Frontal cortex (tissue), 4 donors: ENCODE data around the gene RABEP1. TPM values are rescaled to one million over a fixed set of nuclear protein-coding genes. Genes with fewer than 3 reads are reported as not detected.

ENCODE experiments used
- DNase-seq, 2 donors: peaks; one replicate each; pipeline ENCODE4 v3.0.0; 2012; ENCODE audit warnings: low spot score in 2 of 2
- FAIRE-seq: peaks from 2 replicates; lab custom pipeline; 2012; peaks lifted over from hg19 to GRCh38; lab: Jason Lieb, UNC
- total RNA-seq: library from RNA; depleted of rRNA; stranded (reverse); fragments of >200 nt; gene quantifications from one replicate; pipeline ENCODE4 v1.2.3, GENCODE V29; 2014
- donor health status: control.
- donor health status: control.
- donor health status: control.

The RABEP1 gene
- total RNA-seq, 1 donor from 2014 or later = 90.9 TPM

GRCh38 chr17:5269241-5269960 lies 12.7 kb upstream of the RABEP1 start:
- DNase-seq (no peak), FAIRE-seq (no peak)

DNA sequence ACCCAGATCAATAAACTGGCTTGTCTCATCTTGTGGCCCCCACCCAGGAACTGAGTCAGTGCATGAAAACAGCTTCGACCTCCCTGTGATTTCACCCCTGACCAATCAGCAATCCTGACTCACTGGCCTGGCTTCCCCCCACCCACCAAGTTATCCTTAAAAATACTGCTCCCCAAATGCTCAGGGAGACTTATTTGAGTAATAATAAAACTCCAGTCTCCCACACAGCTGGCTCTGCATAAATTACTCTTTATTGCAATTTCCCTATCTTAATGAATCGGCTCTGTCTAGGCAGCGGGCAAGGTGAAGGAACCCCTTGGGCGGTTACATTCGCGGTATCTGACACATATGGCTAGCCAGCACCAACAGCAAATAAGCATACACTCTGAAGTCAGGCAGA lies 9.8 kb upstream of the RABEP1 start:
- DNase-seq (no peak), FAIRE-seq (no peak)

DNA sequence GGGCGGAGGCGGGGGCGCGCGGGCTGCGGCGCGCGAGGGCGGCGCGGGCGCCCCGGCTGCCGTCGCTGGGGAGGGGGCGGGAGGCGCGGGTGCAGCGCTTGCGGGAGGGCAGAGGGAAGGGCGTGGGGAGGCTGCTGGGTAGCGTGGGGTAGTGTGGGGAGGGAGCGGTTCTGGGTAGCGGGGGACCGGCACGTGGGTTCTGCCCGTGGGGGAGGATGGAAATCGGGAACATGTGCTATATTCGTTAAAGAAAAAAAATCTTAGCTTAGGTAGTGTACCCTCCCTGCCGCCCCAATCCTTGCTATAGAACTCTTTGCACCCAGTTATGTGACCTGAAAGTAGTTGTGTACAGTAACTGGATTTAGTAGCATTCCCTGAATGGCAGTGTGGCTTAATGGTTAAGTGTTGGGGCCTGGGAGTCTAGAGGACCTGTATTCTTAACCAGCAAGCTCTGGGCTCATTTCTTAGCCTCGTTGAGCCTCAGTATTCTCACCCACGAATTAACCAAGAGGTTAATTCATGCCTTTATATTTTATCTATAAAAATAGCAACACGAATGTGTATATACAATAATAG lies 646 bp downstream of the RABEP1 start:
- no peak for FAIRE-seq
- no peak for DNase-seq

- DNase-seq (no peak), FAIRE-seq (no peak)
These were observed 1.7 kb downstream of the RABEP1 start for GRCh38 chr17:5283571-5284315.

- no peak for DNase-seq
- no peak for FAIRE-seq
These were observed 2.6 kb downstream of the RABEP1 start for GRCh38 chr17:5284681-5285080.

DNA sequence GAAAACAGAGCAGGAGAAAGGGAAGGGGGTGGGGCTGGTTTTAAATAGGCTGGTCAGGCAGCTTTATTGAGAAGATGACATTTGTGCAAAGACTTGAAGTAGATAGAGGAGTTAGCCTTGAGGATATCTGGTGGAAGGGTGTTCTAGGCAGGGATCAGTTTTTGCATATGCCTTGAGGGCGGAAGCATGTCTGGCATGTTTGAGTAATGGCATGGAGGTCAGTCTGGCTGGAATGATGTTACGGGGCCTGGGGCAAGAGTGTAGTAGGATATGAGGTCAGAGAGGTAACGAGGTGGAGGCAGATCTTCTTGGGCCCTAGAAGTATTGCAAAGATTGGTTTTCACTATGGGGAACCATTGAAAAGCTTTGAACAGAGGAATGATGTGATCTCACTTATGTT lies 4.8 kb downstream of the RABEP1 start:
- no peak for DNase-seq
- FAIRE-seq = no peak

DNA sequence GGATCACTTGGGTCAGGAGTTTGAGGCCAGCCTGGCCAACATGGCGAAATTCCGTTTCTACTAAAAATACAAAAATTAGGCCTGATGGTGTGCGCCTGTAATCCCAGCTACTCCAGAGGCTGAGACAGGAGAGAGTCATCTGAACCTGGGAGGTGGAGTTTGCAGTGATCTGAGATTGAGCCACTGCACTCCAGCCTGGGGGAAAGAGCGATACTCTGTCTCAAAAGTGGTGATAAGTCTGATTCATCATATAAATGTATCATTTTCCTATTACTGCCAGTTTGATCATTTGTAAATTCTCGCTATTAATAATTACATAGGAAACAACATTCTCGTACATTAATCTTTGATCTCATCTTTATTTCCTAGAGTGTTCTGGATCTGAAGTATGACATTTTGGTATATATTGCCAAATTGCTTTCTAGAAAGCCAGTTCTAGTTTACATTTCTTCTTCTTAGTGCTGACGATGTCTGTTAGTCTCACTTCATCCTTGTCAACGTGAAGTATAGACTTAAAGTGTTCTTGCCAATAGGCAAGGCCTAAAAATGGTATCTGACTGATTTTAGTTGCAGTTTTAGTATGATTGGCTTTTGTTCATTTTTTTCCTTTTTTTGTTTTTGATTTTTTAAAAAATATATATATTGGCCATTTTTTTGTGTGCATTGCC lies 9.7 kb downstream of the RABEP1 start:
- no peak for FAIRE-seq
- DNase-seq = no peak

- no peak for DNase-seq
- FAIRE-seq = no peak
These were observed 15.2 kb downstream of the RABEP1 start for GRCh38 chr17:5297245-5297644.

GRCh38 chr17:5299383-5299782 lies 17.3 kb downstream of the RABEP1 start:
- FAIRE-seq = no peak
- no peak for DNase-seq

GRCh38 chr17:5304636-5305035 lies 22.6 kb downstream of the RABEP1 start:
- FAIRE-seq (no peak), DNase-seq (no peak)

DNA sequence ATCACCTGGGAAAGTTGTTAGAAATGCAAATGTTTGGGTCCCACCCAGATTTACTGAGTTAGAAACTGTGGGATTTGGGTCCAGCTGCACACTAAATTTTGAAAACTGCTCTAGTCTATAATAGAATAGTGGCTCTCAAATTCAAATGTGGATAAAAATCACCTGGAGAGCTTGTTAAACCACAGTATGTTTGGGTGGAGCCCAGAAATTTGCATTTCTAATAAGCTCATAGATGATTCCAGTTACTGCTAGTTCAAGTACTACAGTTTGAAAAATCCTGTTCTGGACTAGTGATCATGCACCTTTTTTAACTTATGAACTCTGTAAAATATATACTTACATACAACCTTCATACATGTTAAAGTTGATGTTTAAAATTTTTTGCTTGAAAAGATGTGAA lies 27.8 kb downstream of the RABEP1 start:
- FAIRE-seq = no peak
- no peak for DNase-seq

- FAIRE-seq (no peak), DNase-seq (no peak)
These were observed 43.8 kb downstream of the RABEP1 start for GRCh38 chr17:5325851-5326250.

GRCh38 chr17:5329784-5330557 lies 47.9 kb downstream of the RABEP1 start:
- FAIRE-seq = no peak
- DNase-seq = no peak

- DNase-seq = no peak
- no peak for FAIRE-seq
These were observed 48.9 kb downstream of the RABEP1 start for GRCh38 chr17:5330981-5331380.

GRCh38 chr17:5331506-5331905 lies 49.4 kb downstream of the RABEP1 start:
- DNase-seq (no peak), FAIRE-seq (no peak)

DNA sequence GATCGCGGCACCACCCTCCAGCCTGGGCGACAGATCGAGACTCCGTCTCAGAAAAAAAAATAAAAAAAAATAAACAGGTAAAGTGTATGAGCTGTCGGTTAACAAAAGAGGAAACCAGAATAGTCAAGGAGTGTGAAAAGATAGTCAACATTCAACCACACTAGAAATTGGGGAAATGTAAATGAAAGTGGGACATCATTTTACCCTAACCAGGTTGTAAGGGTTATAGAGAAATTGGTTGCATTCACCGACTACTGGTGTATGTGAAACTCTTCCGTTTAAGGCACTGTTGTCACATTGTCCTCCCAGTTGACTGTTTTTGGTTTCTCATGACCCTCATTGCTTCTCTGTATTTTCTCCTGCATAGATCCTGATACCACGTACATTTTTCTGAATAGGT lies 62.8 kb downstream of the RABEP1 start:
- no peak for DNase-seq
- FAIRE-seq = no peak

DNA sequence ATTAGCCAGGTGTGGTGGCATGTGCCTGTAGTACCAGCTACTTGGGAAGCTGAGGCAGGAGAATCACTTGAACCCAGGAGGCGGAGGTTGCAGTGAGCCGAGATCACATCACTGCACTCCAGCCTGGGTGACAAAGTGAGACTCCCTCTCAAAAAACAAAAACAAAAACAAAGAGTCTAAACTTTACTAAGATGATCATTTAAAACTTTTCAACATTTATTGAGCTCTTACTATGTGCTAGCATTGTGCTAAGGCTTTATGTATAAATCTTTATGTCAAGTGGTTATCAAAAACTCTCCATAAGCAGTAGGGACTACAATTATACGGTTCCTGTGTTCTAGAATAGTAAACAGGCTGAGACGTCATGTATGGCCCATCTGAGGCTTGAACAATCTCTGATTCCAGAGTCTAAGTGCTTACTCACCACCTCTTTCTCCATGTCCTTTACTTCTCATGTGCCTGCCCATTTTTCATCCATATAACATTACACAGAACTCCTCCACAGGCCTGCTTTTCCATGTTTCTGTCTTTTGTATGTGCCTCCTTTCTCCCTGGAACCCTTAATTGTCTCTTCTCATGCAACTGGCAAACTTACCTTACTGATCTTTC lies 70.7 kb downstream of the RABEP1 start:
- DNase-seq = no peak

GRCh38 chr17:5354310-5354709 lies 72.2 kb downstream of the RABEP1 start:
- no peak for FAIRE-seq
- DNase-seq = no peak

More for the DNA sequence above, 70.7 kb downstream of the RABEP1 start:
- no peak for FAIRE-seq

GRCh38 chr17:5354886-5355415 lies 72.9 kb downstream of the RABEP1 start:
- no peak for FAIRE-seq
- no peak for DNase-seq
